ENCODE measurements around the gene SLC39A10. TPM values are rescaled to one million over a fixed set of nuclear protein-coding genes. Genes with fewer than 3 reads are reported as not detected.
"Not testable (repeated sequence)": the region's sequence is repeated elsewhere in the genome, so short reads cannot be mapped to it uniquely, and the experiment has no call there.

SLC39A10 gene
- polyA plus RNA-seq, 3 donors from 2014 or later: 10.2 to 18.9 (median 17.5) TPM

DNA sequence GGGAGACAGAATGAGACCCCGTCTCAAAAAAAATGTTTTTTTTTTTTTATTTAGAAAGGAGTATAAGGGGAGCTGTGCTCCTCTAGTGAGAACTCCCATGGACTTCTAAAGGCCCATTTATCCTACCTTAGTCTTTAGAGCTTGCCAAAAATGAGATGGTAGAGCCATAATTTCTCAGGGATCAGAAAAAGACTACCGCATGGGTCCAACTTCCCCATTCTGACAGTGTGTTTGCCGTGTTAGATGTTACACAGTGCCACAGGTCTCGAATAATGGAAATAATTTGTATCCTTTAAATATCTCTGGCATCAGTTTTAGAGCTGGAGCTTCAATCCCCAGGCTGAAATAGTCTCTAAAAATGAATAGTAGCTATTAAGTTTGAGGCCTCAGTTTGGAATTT lies 6.0 kb upstream of the SLC39A10 start:
- no peak for DNase-seq
- H3K36me3 Mint-ChIP-seq: peaks cover 0 to 3% (median 0%) of the 10 kb centered on the region in 3 donors
- peaks cover 32 to 46% of the 10 kb centered on the region in 2 donors for H3K4me1 Mint-ChIP-seq
- peaks cover 13 to 16% (median 14%) of the 10 kb centered on the region in 3 donors for H3K27me3 Mint-ChIP-seq (ENCODE audit: low read depth in 3 of 3)
- H3K4me3 Mint-ChIP-seq: no peak overlapping the region
- peak overlapping the region in 5 of 6 donors; percentile 85 to 99 (median 94) for H3K27ac Mint-ChIP-seq
- peaks cover 0 to under 1% (median 0%) of the 10 kb centered on the region in 6 donors for H3K9me3 Mint-ChIP-seq

GRCh38 chr2:195652911-195653310 lies 4.1 kb upstream of the SLC39A10 start:
- H3K4me1 Mint-ChIP-seq: peaks cover 42 to 58% of the 10 kb centered on the region in 2 donors
- no peak overlapping the region for H3K4me3 Mint-ChIP-seq
- peak overlapping the region in 4 of 6 donors; percentile 77 to 94 (median 84) for H3K27ac Mint-ChIP-seq
- no peaks in the 10 kb centered on the region for H3K36me3 Mint-ChIP-seq
- no peak for DNase-seq
- H3K27me3 Mint-ChIP-seq (ENCODE audit: low read depth in 3 of 3): peaks cover 27 to 29% (median 28%) of the 10 kb centered on the region in 3 donors
- peaks cover 0 to 1% (median 0%) of the 10 kb centered on the region in 6 donors for H3K9me3 Mint-ChIP-seq

DNA sequence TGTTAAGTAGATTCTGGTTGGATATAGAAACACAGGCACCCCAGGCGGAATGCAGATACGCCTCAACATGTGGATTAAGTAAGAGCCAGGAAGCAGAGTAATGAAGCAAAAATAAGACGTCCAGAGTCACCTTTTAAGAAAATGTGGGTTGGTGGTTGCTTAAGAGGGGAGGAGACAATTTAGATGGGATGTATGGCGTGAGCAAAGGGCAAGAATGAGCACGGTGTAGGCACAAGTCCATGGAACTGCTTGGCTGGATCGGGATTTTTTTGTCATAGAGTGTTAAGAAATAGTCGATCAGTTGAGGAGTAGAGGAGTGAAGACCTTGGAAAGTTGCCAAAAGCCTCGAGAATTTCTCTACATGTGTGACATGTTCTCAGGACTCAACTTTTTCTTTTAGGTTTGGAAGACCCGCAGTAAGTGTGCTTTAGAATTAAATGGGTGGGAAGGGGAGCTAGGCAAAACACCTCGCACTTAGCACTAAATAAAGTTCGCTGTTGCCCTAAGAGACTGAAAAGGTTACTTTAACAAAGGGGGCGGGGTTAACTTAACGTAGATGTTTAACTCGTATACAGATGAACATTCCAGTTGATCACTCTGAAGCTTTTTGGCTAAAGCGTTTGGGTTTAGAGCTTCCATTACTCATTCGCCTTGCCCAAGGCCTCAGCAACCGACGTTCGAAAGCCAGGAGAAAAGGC lies 716 bp upstream of the SLC39A10 start:
- H3K4me3 Mint-ChIP-seq: peak overlapping the region; percentile 96 to 99 (median 99)
- H3K27ac Mint-ChIP-seq: peak overlapping the region; percentile 95 to 100 (median 98)
- no peak for DNase-seq
- peaks cover 42 to 56% of the 10 kb centered on the region in 2 donors for H3K4me1 Mint-ChIP-seq
- H3K9me3 Mint-ChIP-seq: peaks cover 0 to 1% (median 0%) of the 10 kb centered on the region in 6 donors
- H3K36me3 Mint-ChIP-seq: no peaks in the 10 kb centered on the region
- H3K27me3 Mint-ChIP-seq (ENCODE audit: low read depth in 3 of 3): peaks cover 17 to 26% (median 19%) of the 10 kb centered on the region in 3 donors

DNA sequence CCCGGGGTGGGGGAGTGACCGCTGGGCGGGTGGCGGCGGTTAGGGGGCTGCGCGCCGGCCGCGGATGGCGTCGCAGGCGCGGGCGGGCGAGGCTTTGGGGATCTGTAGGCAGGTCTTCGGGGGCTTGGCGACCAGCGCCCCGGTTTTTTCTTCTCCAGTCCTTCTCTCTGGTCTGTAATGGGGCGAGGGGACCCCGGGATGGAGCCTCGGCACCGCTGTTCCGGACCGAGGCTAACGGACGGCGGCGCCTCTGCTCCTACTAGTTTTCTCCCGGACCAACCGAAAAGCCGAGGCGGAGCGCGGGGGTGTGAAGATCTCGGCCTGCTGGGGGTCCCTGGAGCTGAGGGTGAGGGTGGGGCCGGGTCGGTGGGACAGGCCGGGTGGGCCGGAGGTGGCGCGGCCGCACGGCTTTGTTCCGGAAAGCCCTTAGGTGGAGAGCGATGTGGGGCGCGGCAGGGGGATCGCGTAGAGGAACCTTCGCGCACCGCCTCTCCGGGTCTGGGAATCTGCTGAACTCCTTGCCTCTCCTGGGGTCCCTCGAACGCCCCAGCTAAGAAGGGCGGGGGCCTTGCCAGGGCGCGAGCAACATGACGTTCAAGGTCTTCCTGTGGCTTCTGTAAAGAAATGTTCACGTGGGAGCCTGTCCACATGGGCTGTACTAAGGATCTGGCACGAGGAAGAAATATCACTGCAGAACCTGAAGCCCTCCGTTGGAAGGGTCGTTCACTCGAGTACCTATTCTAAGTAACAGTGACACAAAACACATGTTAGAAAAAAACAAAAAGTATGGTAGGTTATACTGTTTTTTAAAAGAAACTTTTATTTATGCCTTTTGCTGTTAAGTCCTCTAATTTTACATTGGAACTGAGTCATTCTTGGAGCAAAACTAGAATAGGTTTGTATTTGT lies 861 bp downstream of the SLC39A10 start:
- peaks cover 42 to 59% of the 10 kb centered on the region in 2 donors for H3K4me1 Mint-ChIP-seq
- peaks cover 17 to 26% (median 19%) of the 10 kb centered on the region in 3 donors for H3K27me3 Mint-ChIP-seq (ENCODE audit: low read depth in 3 of 3)
- H3K4me3 Mint-ChIP-seq: peak overlapping the region; percentile 96 to 99 (median 99)
- no peaks in the 10 kb centered on the region for H3K36me3 Mint-ChIP-seq
- peak overlapping the region; percentile 95 to 100 (median 98) for H3K27ac Mint-ChIP-seq
- peak; percentile 74 to 81 (median 79) for DNase-seq
- H3K9me3 Mint-ChIP-seq: peaks cover 0 to 1% (median 0%) of the 10 kb centered on the region in 6 donors

DNA sequence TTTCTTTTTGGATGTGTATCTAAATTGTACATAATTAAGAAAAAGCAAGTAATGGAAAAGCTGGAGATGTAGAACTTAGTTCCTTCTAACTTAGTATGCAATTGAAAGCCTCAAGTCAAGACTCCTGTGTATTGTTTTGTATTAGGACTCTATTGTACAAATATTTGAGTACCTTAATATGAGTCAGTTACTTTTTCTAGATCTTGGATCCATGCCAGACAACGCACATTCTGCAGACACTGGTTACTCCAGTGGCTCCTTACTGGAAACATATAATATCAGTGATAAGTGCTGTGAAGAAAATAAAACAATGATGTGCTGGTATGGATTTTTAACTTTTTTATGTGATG lies 1.5 kb downstream of the SLC39A10 start:
- Mint-ChIP-seq H3K4me3 (peak overlapping the region; percentile 96 to 99 (median 99)), H3K27me3 (ENCODE audit: low read depth in 3 of 3) (peaks cover 17 to 26% (median 19%) of the 10 kb centered on the region in 3 donors)
- peak in 2 of 3 donors; percentile 28 to 34 for DNase-seq

DNA sequence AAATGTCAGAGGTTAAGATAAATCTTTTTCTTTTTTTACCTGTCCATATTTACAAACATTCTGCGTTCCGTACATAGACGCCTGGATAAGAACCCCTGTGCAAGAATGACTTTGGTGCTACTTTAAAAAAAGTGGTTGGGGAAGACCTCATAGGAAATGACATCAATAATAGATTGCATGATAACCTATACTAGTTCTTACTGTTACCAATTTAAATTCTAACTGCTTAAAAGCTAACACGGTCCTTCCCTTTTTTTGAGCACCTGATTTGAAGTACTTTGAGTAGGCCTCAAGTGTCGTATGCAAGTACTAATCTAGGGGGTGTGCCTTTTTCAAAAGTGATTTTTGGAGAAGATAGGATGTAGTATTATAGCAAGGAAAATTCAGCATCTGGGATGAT lies 2.1 kb downstream of the SLC39A10 start:
- H3K27me3 Mint-ChIP-seq (ENCODE audit: low read depth in 3 of 3): peaks cover 17 to 26% (median 19%) of the 10 kb centered on the region in 3 donors
- H3K4me1 Mint-ChIP-seq: peaks cover 42 to 72% of the 10 kb centered on the region in 2 donors
- peak overlapping the region; percentile 96 to 99 (median 99) for H3K4me3 Mint-ChIP-seq
- peak overlapping the region; percentile 95 to 100 (median 98) for H3K27ac Mint-ChIP-seq
- peak; percentile 47 to 55 (median 49) for DNase-seq
- H3K9me3 Mint-ChIP-seq: peaks cover 0 to 1% (median 0%) of the 10 kb centered on the region in 6 donors
- H3K36me3 Mint-ChIP-seq: peaks cover 0 to 3% (median 0%) of the 10 kb centered on the region in 3 donors

More for the DNA sequence above, 1.5 kb downstream of the SLC39A10 start:
- Mint-ChIP-seq H3K4me1 (peaks cover 42 to 66% of the 10 kb centered on the region in 2 donors), H3K36me3 (peaks cover 0 to 3% (median 0%) of the 10 kb centered on the region in 3 donors), H3K27ac (peak overlapping the region; percentile 95 to 100 (median 98)), H3K9me3 (peaks cover 0 to 1% (median 0%) of the 10 kb centered on the region in 6 donors)

DNA sequence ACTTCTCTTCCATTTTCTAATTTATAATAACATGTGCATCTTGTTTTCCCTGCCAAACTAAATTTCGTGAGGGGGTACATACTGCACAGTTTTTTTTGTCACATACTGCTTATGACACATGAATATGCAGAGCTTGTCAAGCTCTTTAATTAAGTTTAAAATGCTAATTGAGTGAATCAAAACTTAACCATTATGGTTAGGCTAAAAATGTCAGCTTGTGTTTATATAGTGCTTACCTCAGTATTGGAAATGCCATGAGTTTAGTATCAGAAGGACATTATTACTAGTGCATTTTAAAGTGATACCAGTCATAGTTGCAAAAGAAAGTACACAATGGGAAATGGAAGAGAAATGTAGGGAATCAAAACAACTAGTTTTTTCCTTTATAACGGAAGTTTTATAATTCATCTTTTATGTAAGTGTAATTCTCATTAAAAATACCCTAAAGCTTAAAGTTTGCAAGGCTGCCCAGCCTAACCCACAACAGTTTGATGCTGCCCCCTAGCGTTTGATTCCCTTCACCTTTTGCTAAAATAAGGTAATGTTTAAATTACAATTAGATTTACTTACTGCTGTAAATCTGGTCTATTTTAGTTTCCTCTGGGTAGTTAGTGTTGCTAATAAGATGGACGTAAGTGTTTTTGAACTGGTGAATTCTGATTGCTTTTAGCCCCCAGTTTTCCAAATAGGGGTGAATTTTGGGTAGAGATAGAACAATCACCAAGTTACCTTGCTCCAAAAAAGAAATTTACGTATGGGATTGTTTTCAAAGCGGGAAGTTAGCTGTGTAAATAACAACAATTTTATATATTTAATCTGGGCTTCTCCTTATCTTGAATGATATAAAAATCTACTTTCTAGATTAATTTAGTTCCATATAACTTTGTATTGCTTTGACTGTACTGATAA lies 3.2 kb downstream of the SLC39A10 start:
- Mint-ChIP-seq H3K27ac (peak overlapping the region; percentile 95 to 100 (median 98)), H3K9me3 (peaks cover 0 to 1% (median 0%) of the 10 kb centered on the region in 6 donors), H3K36me3 (peaks cover 0 to 3% (median 0%) of the 10 kb centered on the region in 3 donors), H3K27me3 (ENCODE audit: low read depth in 3 of 3) (peaks cover 16 to 26% (median 19%) of the 10 kb centered on the region in 3 donors), H3K4me3 (peak overlapping the region; percentile 96 to 99 (median 99)), H3K4me1 (peaks cover 45 to 76% of the 10 kb centered on the region in 2 donors)
- DNase-seq: peak; percentile 74 to 78 (median 74)

- DNase-seq: no peak
- H3K36me3 Mint-ChIP-seq: peaks cover 0 to 3% (median 0%) of the 10 kb centered on the region in 3 donors
- peaks cover 45 to 79% of the 10 kb centered on the region in 2 donors for H3K4me1 Mint-ChIP-seq
- H3K9me3 Mint-ChIP-seq: no peaks in the 10 kb centered on the region
- H3K4me3 Mint-ChIP-seq: no peak overlapping the region
- peaks cover 9 to 20% (median 11%) of the 10 kb centered on the region in 3 donors for H3K27me3 Mint-ChIP-seq (ENCODE audit: low read depth in 3 of 3)
- H3K27ac Mint-ChIP-seq: peak overlapping the region in 4 of 6 donors; percentile 34 to 69 (median 40)
Observed at GRCh38 chr2:195662138-195662537, 5.1 kb downstream of the SLC39A10 start.

GRCh38 chr2:195663007-195663406 lies 6.0 kb downstream of the SLC39A10 start:
- H3K36me3 Mint-ChIP-seq: peaks cover 0 to 3% (median 0%) of the 10 kb centered on the region in 3 donors
- H3K27ac Mint-ChIP-seq: peak overlapping the region; percentile 28 to 88 (median 54)
- no peak for DNase-seq
- peaks cover 45 to 82% of the 10 kb centered on the region in 2 donors for H3K4me1 Mint-ChIP-seq
- H3K27me3 Mint-ChIP-seq (ENCODE audit: low read depth in 3 of 3): peaks cover 2 to 11% (median 4%) of the 10 kb centered on the region in 3 donors
- no peak overlapping the region for H3K4me3 Mint-ChIP-seq
- no peaks in the 10 kb centered on the region for H3K9me3 Mint-ChIP-seq

- Mint-ChIP-seq H3K9me3 (no peaks in the 10 kb centered on the region), H3K27ac (peak overlapping the region in 1 of 6 donors; percentile 12), H3K4me1 (peaks cover 32 to 66% of the 10 kb centered on the region in 2 donors), H3K27me3 (ENCODE audit: low read depth in 3 of 3) (peaks cover 0 to 2% (median 0%) of the 10 kb centered on the region in 3 donors), H3K4me3 (no peak overlapping the region), H3K36me3 (peaks cover 0 to 3% (median 0%) of the 10 kb centered on the region in 3 donors)
- no peak for DNase-seq
Observed at GRCh38 chr2:195664528-195664927, 7.5 kb downstream of the SLC39A10 start.

DNA sequence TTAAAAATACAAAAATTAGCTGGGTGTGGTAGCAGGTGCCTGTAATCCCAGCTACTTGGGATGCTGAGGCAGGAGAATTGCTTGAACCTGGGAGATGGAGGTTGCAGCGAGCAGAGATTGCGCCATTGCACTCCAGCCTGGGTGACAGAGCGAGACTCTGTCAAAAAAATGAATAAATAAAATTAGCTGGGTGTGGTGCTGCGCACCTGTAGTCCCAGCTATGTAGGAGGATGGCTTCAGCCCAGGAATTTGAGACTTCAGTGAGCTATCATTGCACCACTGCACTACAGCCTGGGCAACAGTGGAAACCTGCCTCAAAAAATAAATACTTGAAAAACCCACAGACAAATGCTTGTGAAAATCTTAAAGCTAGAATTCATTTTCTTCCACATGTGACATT lies 8.1 kb downstream of the SLC39A10 start:
- H3K4me1 Mint-ChIP-seq: peaks cover 27 to 61% of the 10 kb centered on the region in 2 donors
- not testable (repeated sequence) for H3K27ac Mint-ChIP-seq

DNA sequence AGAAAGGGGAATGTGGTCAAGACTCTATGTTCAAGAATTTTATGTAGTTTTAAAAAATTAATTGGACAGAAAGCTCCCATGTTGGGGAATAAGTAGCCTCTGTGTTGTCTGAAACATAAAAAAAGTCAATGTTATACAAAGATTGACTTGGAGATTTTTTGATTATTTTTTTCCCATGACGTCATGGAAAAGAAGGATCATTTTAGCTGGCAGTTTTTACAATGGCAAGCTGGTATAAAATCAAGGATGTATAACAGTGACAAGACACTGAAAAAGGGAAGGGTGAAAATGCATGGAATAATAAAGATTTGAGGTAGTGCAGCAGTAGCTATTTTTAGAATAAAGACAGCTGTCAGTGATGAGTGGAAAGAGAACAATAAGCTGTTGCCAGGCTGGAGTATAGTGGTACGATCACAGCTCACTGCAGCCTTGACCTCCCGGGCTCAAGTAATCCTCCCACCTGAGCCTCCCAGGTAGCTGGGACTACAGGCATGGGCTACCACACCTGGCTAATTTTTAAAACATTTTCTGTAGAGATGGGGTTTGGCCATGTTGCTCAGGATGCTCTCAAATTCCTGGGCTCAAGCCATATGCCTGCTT lies 9.2 kb downstream of the SLC39A10 start:
- Mint-ChIP-seq H3K36me3 (peaks cover 0 to 3% (median 0%) of the 10 kb centered on the region in 3 donors), H3K4me3 (no peak overlapping the region), H3K27ac (peak overlapping the region in 2 of 6 donors; percentile 14 to 22), H3K4me1 (peaks cover 26 to 62% of the 10 kb centered on the region in 2 donors), H3K27me3 (ENCODE audit: low read depth in 3 of 3) (no peaks in the 10 kb centered on the region), H3K9me3 (no peaks in the 10 kb centered on the region)
- DNase-seq: no peak

More for the DNA sequence above, 8.1 kb downstream of the SLC39A10 start:
- not testable (repeated sequence) for H3K4me3 Mint-ChIP-seq; H3K36me3 Mint-ChIP-seq; H3K27me3 Mint-ChIP-seq (ENCODE audit: low read depth in 3 of 3); DNase-seq; H3K9me3 Mint-ChIP-seq

All from immature natural killer cell (primary cell).